Prostate gland (tissue), 2 donors: Measurements from ENCODE around the gene ZNF276.

Source experiments
- POLR2A ChIP-seq: fragments of 450-650 bp; IDR thresholded peaks from one replicate; pipeline ENCODE4 v1.6.1; 2016; ENCODE audit warnings: antibody characterized with exemption, mild to moderate bottlenecking
- POLR2AphosphoS5 ChIP-seq: sonication (generic); formaldehyde crosslinking; IDR thresholded peaks from one replicate; pipeline ENCODE4 v1.6.1; 2017; ENCODE audit warnings: antibody characterized with exemption
- TF ChIP-seq, protein P1 (sequence below), 4 experiments: fragments of 200-600 bp in 2 of 4; fragments of 450-650 bp in 2 of 4; sonication (generic) in 2 of 4; IDR thresholded peaks; 1 replicate in 3 of 4; 2 replicates in 1 of 4; pipeline ENCODE4 v1.5.1; 2016 to 2019; ENCODE audit warnings: antibody characterized with exemption in 4 of 4, mild to moderate bottlenecking in 2 of 4, moderate library complexity in 2 of 4

DNA sequence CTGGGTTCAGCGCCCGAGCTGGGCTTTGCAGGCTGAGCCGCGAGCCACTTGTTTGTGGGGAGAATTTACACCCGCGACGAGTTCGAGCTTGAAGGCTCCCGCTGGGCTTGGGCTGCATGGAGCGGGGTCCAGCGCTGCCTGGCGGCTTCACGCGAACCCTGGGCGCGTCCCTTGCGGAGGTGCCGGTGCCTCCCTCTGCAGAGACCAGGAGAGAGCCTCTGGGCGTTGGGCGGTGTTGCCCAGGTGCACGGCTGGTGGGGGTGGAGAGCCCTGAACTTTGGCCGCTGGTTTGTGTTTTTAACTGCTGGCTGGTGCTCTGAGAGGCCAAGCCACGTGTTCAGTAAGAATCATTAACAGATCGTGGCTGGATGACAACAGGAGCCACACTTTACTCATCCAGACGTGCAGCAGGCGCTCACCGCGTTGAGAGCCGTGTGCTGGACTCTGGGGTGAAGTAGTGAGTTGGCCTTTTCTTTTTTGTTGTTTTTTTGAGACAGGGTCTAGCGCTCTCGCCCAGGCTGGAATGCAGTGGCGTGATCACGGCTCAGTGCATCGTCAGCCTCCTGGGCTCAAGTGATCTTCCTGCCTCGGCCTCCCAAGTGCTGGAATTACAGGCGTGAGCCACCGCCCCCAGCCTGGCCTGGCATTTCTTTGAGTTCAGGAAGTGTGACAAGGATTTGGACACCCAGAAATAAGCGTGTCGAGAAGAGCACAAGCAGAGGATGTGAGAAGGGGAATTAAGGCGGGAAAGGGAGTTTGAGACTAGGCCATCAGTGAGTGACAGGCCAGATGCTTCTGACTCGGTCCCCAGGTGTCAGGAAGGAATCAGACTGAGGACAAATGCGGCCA is 34.0 kb upstream of the ZNF276 start:
- TF ChIP-seq, protein P1, sequence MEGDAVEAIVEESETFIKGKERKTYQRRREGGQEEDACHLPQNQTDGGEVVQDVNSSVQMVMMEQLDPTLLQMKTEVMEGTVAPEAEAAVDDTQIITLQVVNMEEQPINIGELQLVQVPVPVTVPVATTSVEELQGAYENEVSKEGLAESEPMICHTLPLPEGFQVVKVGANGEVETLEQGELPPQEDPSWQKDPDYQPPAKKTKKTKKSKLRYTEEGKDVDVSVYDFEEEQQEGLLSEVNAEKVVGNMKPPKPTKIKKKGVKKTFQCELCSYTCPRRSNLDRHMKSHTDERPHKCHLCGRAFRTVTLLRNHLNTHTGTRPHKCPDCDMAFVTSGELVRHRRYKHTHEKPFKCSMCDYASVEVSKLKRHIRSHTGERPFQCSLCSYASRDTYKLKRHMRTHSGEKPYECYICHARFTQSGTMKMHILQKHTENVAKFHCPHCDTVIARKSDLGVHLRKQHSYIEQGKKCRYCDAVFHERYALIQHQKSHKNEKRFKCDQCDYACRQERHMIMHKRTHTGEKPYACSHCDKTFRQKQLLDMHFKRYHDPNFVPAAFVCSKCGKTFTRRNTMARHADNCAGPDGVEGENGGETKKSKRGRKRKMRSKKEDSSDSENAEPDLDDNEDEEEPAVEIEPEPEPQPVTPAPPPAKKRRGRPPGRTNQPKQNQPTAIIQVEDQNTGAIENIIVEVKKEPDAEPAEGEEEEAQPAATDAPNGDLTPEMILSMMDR (IDR thresholded peaks at IDR 0.05) = no peak
- TF ChIP-seq POLR2AphosphoS5 (no peak), POLR2A (no peak)
